ENCODE measurements around the gene PLEKHG4B. TPM values are rescaled to one million over a fixed set of nuclear protein-coding genes. Genes with fewer than 3 reads are reported as not detected.

Gene PLEKHG4B
- total RNA-seq, 1 experiment from 2014 or later = 51.4 TPM

- no peak overlapping the region for H3K27ac Mint-ChIP-seq
- DNase-seq (ENCODE audit: low spot score) = no peak
- no peaks in the 10 kb centered on the region for H3K9me3 Mint-ChIP-seq
- H3K4me3 Mint-ChIP-seq = no peak overlapping the region
- ATAC-seq = no peak
- ChIA-PET CTCF (no interaction called here), POLR2A (interaction anchor here (0.5 kb wide), 1 partner anchor 35 kb away, joined by 3 read pairs; no protein-coding TSS in a partner anchor)
- TF ChIP-seq TEAD1 (CRISPR knock-in tag; IDR thresholded peaks at IDR 0.05) (no peak), E2F1 (CRISPR knock-in tag; IDR thresholded peaks at IDR 0.05) (no peak), ZNF423 (CRISPR knock-in tag; IDR thresholded peaks at IDR 0.05) (no peak), ZNF532 (CRISPR knock-in tag; IDR thresholded peaks at IDR 0.05; ENCODE audit: borderline replicate concordance) (no peak), ELF4 (CRISPR knock-in tag; IDR thresholded peaks at IDR 0.05; ENCODE audit: low read depth) (no peak), OVOL2 (CRISPR knock-in tag; IDR thresholded peaks at IDR 0.05; ENCODE audit: borderline replicate concordance) (no peak), GABPB1 (CRISPR knock-in tag; IDR thresholded peaks at IDR 0.05) (no peak), SMAD3 (CRISPR knock-in tag; IDR thresholded peaks at IDR 0.05; ENCODE audit: borderline replicate concordance) (no peak)
- no peaks in the 10 kb centered on the region for H3K27me3 Mint-ChIP-seq (ENCODE audit: low read depth)
- peaks cover 4% of the 10 kb centered on the region for H3K4me1 Mint-ChIP-seq
- H3K36me3 Mint-ChIP-seq = peaks cover 17% of the 10 kb centered on the region
These were observed 83.0 kb downstream of the PLEKHG4B start for GRCh38 chr5:174876-175465.

- CTCF ChIA-PET = interaction anchor here (1.5 kb wide), 1 partner anchor 12 kb away, joined by 6 read pairs; no protein-coding TSS in a partner anchor
- ATAC-seq (no peak), DNase-seq (ENCODE audit: low spot score) (no peak)
- POLR2A ChIA-PET = no interaction called here
- Mint-ChIP-seq H3K27me3 (ENCODE audit: low read depth) (no peaks in the 10 kb centered on the region), H3K27ac (peak overlapping the region; percentile 47; the same call in 1 of the 2 replicates), H3K4me1 (peaks cover 13% of the 10 kb centered on the region), H3K9me3 (no peaks in the 10 kb centered on the region), H3K36me3 (peaks cover 20% of the 10 kb centered on the region), H3K4me3 (no peak overlapping the region)
- TF ChIP-seq ESRRA (CRISPR knock-in tag; IDR thresholded peaks at IDR 0.05; ENCODE audit: borderline replicate concordance) (no peak), ZNF263 (CRISPR knock-in tag; IDR thresholded peaks at IDR 0.05; ENCODE audit: low read depth) (no peak), MXD4 (CRISPR knock-in tag; IDR thresholded peaks at IDR 0.05; ENCODE audit: borderline replicate concordance) (no peak)
These were observed 84.4 kb downstream of the PLEKHG4B start for GRCh38 chr5:176296-176823.

DNA sequence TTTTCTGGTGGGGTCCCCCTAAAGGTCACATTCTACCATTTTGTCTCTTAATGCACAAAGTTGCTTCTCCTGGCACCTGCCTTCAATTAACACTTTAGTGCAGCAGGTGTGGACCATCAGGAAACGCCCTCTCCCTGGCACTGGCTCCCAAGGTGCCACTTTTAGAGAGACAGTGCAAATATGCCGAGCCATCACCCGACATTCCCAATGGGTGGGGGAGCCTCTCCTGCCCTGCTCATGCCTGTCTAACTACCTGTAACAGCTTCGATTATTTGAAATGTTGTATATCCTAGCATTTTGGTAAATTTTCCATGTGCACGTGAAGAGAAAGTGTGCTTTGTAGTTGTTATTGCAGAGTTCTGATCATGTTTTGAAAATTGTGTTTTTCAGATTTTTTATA, 86.1 kb downstream of the PLEKHG4B start:
- no peak overlapping the region for H3K4me3 Mint-ChIP-seq
- TF ChIP-seq ELF4 (CRISPR knock-in tag; IDR thresholded peaks at IDR 0.05; ENCODE audit: low read depth) (no peak), RORB (CRISPR knock-in tag; IDR thresholded peaks at IDR 0.05) (no peak), CREB1 (CRISPR knock-in tag; IDR thresholded peaks at IDR 0.05) (no peak), TEAD1 (CRISPR knock-in tag; IDR thresholded peaks at IDR 0.05) (no peak), TP53 (CRISPR knock-in tag; IDR thresholded peaks at IDR 0.05) (no peak), FOXJ3 (CRISPR knock-in tag; IDR thresholded peaks at IDR 0.05; ENCODE audit: borderline replicate concordance) (no peak), JAZF1 (CRISPR knock-in tag; IDR thresholded peaks at IDR 0.05) (no peak), GTF2I (CRISPR knock-in tag; conservative IDR thresholded peaks at IDR 0.05) (no peak), HMGA2 (CRISPR knock-in tag; IDR thresholded peaks at IDR 0.05) (no peak), OVOL2 (CRISPR knock-in tag; IDR thresholded peaks at IDR 0.05; ENCODE audit: borderline replicate concordance) (no peak), ZNF671 (CRISPR knock-in tag; IDR thresholded peaks at IDR 0.05) (no peak), ZNF423 (CRISPR knock-in tag; IDR thresholded peaks at IDR 0.05) (no peak), ZNF121 (CRISPR knock-in tag; IDR thresholded peaks at IDR 0.05) (no peak), RELA (CRISPR knock-in tag; IDR thresholded peaks at IDR 0.05; ENCODE audit: borderline replicate concordance) (no peak), ZBTB21 (CRISPR knock-in tag; IDR thresholded peaks at IDR 0.05; ENCODE audit: borderline replicate concordance) (no peak)
- TF ChIP-seq, protein P1, sequence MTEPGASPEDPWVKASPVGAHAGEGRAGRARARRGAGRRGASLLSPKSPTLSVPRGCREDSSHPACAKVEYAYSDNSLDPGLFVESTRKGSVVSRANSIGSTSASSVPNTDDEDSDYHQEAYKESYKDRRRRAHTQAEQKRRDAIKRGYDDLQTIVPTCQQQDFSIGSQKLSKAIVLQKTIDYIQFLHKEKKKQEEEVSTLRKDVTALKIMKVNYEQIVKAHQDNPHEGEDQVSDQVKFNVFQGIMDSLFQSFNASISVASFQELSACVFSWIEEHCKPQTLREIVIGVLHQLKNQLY (CRISPR knock-in tag; IDR thresholded peaks at IDR 0.05) = no peak
- TF ChIP-seq, protein P2, sequence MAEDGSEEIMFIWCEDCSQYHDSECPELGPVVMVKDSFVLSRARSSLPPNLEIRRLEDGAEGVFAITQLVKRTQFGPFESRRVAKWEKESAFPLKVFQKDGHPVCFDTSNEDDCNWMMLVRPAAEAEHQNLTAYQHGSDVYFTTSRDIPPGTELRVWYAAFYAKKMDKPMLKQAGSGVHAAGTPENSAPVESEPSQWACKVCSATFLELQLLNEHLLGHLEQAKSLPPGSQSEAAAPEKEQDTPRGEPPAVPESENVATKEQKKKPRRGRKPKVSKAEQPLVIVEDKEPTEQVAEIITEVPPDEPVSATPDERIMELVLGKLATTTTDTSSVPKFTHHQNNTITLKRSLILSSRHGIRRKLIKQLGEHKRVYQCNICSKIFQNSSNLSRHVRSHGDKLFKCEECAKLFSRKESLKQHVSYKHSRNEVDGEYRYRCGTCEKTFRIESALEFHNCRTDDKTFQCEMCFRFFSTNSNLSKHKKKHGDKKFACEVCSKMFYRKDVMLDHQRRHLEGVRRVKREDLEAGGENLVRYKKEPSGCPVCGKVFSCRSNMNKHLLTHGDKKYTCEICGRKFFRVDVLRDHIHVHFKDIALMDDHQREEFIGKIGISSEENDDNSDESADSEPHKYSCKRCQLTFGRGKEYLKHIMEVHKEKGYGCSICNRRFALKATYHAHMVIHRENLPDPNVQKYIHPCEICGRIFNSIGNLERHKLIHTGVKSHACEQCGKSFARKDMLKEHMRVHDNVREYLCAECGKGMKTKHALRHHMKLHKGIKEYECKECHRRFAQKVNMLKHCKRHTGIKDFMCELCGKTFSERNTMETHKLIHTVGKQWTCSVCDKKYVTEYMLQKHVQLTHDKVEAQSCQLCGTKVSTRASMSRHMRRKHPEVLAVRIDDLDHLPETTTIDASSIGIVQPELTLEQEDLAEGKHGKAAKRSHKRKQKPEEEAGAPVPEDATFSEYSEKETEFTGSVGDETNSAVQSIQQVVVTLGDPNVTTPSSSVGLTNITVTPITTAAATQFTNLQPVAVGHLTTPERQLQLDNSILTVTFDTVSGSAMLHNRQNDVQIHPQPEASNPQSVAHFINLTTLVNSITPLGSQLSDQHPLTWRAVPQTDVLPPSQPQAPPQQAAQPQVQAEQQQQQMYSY (CRISPR knock-in tag; IDR thresholded peaks at IDR 0.05) = no peak

More for the DNA sequence above, 86.1 kb downstream of the PLEKHG4B start:
- no peak for DNase-seq (ENCODE audit: low spot score)
- POLR2A ChIA-PET = no interaction called here
- Mint-ChIP-seq H3K9me3 (no peaks in the 10 kb centered on the region), H3K27me3 (ENCODE audit: low read depth) (no peaks in the 10 kb centered on the region), H3K27ac (no peak overlapping the region), H3K36me3 (peaks cover 28% of the 10 kb centered on the region), H3K4me1 (peaks cover 13% of the 10 kb centered on the region)
- CTCF ChIA-PET = no interaction called here
- ATAC-seq = no peak

Measured in WTC11 (cell line).